ENCODE results near the gene MRPL46. TPM values are rescaled to one million over a fixed set of nuclear protein-coding genes. Genes with fewer than 3 reads are reported as not detected.

MRPL46 gene
- 10 to 100 TPM; 32.0 to 40.4 TPM for total RNA-seq

GRCh38 chr15:88467073-88467934 is at the start of gene MRPL46, which contains the start of gene MRPS11:
Gene MRPL46 (minus strand): TSS chr15:88467388. CDS start chr15:88467377, 11 bp downstream.
Gene MRPS11 (plus strand): TSS chr15:88467708. CDS start chr15:88467718, 10 bp downstream.
- Mint-ChIP-seq H3K27ac (peak within 1 kb of the TSS; percentile 92 to 93), H3K4me3 (no peak within 1 kb of the TSS), H3K27me3 (no peaks in the 10 kb centered on the region), H3K9me3 (no peaks in the 10 kb centered on the region), H3K36me3 (peaks cover 33% of the 10 kb centered on the region), H3K4me1 (ENCODE audit: low read depth in 2 of 2) (peaks cover 26 to 37% of the 10 kb centered on the region in 2 donors)
- ATAC-seq (peak; percentile 91 to 95), DNase-seq (ENCODE audit: low spot score) (peak; percentile 90)

- DNase-seq (ENCODE audit: low spot score) (no peak), ATAC-seq (no peak)
- Mint-ChIP-seq H3K27ac (no peak overlapping the region), H3K4me3 (no peak overlapping the region), H3K9me3 (no peaks in the 10 kb centered on the region), H3K36me3 (peaks cover 13% of the 10 kb centered on the region), H3K4me1 (ENCODE audit: low read depth in 2 of 2) (no peaks in the 10 kb centered on the region), H3K27me3 (no peaks in the 10 kb centered on the region)
Observed at GRCh38 chr15:88513195-88513594, 46.0 kb upstream of the MRPL46 start.

- H3K27me3 Mint-ChIP-seq: no peaks in the 10 kb centered on the region
- H3K36me3 Mint-ChIP-seq: peaks cover 13% of the 10 kb centered on the region
- ATAC-seq: no peak
- H3K27ac Mint-ChIP-seq: no peak overlapping the region
- H3K9me3 Mint-ChIP-seq: no peaks in the 10 kb centered on the region
- no peak for DNase-seq (ENCODE audit: low spot score)
- H3K4me1 Mint-ChIP-seq (ENCODE audit: low read depth in 2 of 2): no peaks in the 10 kb centered on the region
- no peak overlapping the region for H3K4me3 Mint-ChIP-seq
Observed at GRCh38 chr15:88512601-88513000, 45.4 kb upstream of the MRPL46 start.

- H3K4me1 Mint-ChIP-seq (ENCODE audit: low read depth in 2 of 2): no peaks in the 10 kb centered on the region
- peaks cover 13% of the 10 kb centered on the region for H3K36me3 Mint-ChIP-seq
- H3K4me3 Mint-ChIP-seq: no peak overlapping the region
- no peaks in the 10 kb centered on the region for H3K27me3 Mint-ChIP-seq
- ATAC-seq (no peak), DNase-seq (ENCODE audit: low spot score) (no peak)
- H3K9me3 Mint-ChIP-seq: no peaks in the 10 kb centered on the region
- H3K27ac Mint-ChIP-seq: no peak overlapping the region
Observed at GRCh38 chr15:88512078-88512477, 44.9 kb upstream of the MRPL46 start.

DNA sequence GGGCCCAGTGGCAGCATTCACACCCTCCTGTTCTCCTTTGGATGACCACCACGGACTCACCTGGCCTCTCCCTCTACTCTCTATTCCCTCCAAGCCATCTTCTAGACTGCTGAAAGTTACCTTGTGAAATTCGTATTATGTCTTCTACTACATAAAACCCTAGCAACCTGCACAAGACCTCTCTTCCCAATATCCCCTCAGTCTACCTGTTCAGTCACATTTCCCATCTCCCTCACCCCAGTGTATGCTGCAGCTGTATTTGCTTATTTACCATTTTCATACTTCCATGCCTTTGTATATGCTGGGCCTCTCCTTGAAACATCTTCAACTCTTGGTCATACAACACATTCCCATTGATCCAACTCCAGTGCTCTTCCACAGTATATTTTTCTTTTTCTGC is 44.0 kb upstream of the MRPL46 start:
- no peak for DNase-seq (ENCODE audit: low spot score)
- Mint-ChIP-seq H3K9me3 (no peaks in the 10 kb centered on the region), H3K27me3 (no peaks in the 10 kb centered on the region), H3K4me3 (no peak overlapping the region), H3K4me1 (ENCODE audit: low read depth in 2 of 2) (no peaks in the 10 kb centered on the region), H3K36me3 (peaks cover 13% of the 10 kb centered on the region), H3K27ac (no peak overlapping the region)
- ATAC-seq: no peak

DNA sequence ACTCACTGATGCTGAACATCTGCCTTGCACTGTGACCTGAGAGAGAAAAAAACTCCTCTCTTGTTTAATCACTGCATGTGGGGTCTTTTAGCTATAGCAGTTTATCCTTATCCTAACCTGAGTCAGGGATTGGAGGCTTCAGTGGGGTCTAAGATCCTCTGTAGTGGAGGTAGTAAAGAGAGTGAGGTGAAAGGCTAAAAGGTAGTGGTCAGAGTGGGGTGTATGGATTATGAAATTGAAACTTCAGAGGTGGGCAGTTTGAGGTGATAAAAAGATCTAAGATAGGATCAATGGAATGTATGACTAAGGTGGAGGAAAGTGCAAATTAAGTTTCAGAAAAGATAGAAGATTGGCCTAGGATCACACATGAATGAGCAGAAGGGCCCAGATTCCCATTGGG is 42.8 kb upstream of the MRPL46 start:
- no peaks in the 10 kb centered on the region for H3K27me3 Mint-ChIP-seq
- H3K9me3 Mint-ChIP-seq: no peaks in the 10 kb centered on the region
- H3K27ac Mint-ChIP-seq: no peak overlapping the region
- no peak overlapping the region for H3K4me3 Mint-ChIP-seq
- peaks cover 13% of the 10 kb centered on the region for H3K36me3 Mint-ChIP-seq
- ATAC-seq: no peak
- no peaks in the 10 kb centered on the region for H3K4me1 Mint-ChIP-seq (ENCODE audit: low read depth in 2 of 2)
- no peak for DNase-seq (ENCODE audit: low spot score)

GRCh38 chr15:88509321-88509720 is 42.1 kb upstream of the MRPL46 start:
- H3K27me3 Mint-ChIP-seq: no peaks in the 10 kb centered on the region
- no peak for DNase-seq (ENCODE audit: low spot score)
- H3K4me3 Mint-ChIP-seq: no peak overlapping the region
- H3K4me1 Mint-ChIP-seq (ENCODE audit: low read depth in 2 of 2): no peaks in the 10 kb centered on the region
- no peaks in the 10 kb centered on the region for H3K9me3 Mint-ChIP-seq
- no peak overlapping the region for H3K27ac Mint-ChIP-seq
- no peak for ATAC-seq
- peaks cover 13% of the 10 kb centered on the region for H3K36me3 Mint-ChIP-seq

GRCh38 chr15:88506628-88507027 is 39.4 kb upstream of the MRPL46 start:
- Mint-ChIP-seq H3K9me3 (no peaks in the 10 kb centered on the region), H3K36me3 (peaks cover 11% of the 10 kb centered on the region), H3K4me3 (no peak overlapping the region), H3K27me3 (no peaks in the 10 kb centered on the region), H3K4me1 (ENCODE audit: low read depth in 2 of 2) (no peaks in the 10 kb centered on the region), H3K27ac (no peak overlapping the region)
- ATAC-seq: no peak
- DNase-seq (ENCODE audit: low spot score): no peak

DNA sequence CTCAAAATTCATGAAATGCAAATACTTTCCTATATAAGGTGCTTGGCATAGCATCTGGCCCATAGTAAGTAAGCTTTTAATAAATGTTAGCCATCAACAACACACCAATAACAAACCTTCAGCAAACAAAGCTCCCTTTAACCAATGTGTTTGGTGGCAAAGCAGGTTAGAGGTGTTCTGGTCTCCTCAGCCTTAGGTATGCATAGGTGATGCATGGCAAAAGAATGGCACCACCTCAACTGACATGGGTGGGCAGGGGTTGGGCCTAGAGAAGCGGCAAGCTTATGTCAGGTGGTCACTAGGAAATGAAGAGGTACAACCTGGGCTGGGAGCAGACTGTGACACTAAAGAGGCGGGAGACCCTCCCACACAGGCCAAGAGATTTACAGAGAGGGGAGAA is 38.5 kb upstream of the MRPL46 start:
- Mint-ChIP-seq H3K27me3 (no peaks in the 10 kb centered on the region), H3K4me3 (no peak overlapping the region), H3K36me3 (peaks cover 4% of the 10 kb centered on the region), H3K4me1 (ENCODE audit: low read depth in 2 of 2) (no peaks in the 10 kb centered on the region), H3K27ac (no peak overlapping the region), H3K9me3 (no peaks in the 10 kb centered on the region)
- DNase-seq (ENCODE audit: low spot score): no peak
- ATAC-seq: no peak

DNA sequence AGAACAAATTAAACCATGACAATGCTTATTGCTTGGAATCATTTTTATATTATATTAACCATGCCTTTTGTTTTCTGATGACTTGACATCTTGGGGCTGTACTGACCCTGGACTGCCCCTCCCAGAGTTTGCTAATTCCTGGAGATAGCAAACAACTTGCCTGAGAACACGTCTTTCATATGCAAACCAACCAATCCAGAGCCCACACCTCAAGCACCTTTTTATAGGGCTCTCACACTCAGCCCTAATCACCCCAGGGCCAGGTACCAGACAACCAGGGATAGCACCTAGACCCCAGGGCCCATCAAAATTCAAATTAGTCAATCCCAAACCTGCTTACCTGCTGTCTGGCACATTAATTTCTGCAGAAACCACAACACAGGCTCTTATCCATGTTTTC is 37.3 kb upstream of the MRPL46 start:
- H3K4me1 Mint-ChIP-seq (ENCODE audit: low read depth in 2 of 2): no peaks in the 10 kb centered on the region
- H3K27ac Mint-ChIP-seq: no peak overlapping the region
- no peak overlapping the region for H3K4me3 Mint-ChIP-seq
- no peaks in the 10 kb centered on the region for H3K9me3 Mint-ChIP-seq
- no peaks in the 10 kb centered on the region for H3K27me3 Mint-ChIP-seq
- H3K36me3 Mint-ChIP-seq: peaks cover 4% of the 10 kb centered on the region
- no peak for DNase-seq (ENCODE audit: low spot score)
- no peak for ATAC-seq

DNA sequence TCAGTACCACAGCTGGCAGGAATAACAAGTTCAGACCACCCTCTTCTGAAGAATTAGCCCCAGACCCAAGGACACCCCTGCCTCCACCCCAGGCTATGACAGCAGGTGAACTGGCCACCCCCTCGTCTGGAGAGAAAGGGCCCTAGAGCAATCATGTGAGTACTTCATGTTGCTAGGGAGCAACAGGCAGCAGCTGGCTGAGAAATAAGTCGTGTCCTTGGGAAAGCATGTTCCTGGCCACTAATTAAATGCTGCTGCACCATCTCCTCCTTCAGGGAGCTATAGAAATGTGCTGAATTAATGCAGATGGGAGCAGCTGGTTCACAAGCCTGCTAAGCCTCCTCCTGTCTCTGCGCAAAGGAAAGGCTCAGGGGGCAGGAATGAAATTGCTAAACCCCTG is 31.8 kb upstream of the MRPL46 start:
- Mint-ChIP-seq H3K27me3 (no peaks in the 10 kb centered on the region), H3K9me3 (no peaks in the 10 kb centered on the region)

GRCh38 chr15:88497109-88497765 is 30.0 kb upstream of the MRPL46 start:
- ATAC-seq (peak in 1 of 2 donors; percentile 24), DNase-seq (ENCODE audit: low spot score) (no peak)
- Mint-ChIP-seq H3K27ac (no peak overlapping the region), H3K4me3 (no peak overlapping the region), H3K27me3 (no peaks in the 10 kb centered on the region), H3K9me3 (no peaks in the 10 kb centered on the region), H3K36me3 (no peaks in the 10 kb centered on the region), H3K4me1 (ENCODE audit: low read depth in 2 of 2) (no peaks in the 10 kb centered on the region)

More for the DNA sequence above, 31.8 kb upstream of the MRPL46 start:
- Mint-ChIP-seq H3K4me3 (no peak overlapping the region), H3K27ac (no peak overlapping the region), H3K4me1 (ENCODE audit: low read depth in 2 of 2) (no peaks in the 10 kb centered on the region), H3K36me3 (no peaks in the 10 kb centered on the region)
- DNase-seq (ENCODE audit: low spot score): no peak
- ATAC-seq: peak in 1 of 2 donors; percentile 15

- H3K27ac Mint-ChIP-seq: no peak overlapping the region
- DNase-seq (ENCODE audit: low spot score) (no peak), ATAC-seq (no peak)
- no peak overlapping the region for H3K4me3 Mint-ChIP-seq
- H3K36me3 Mint-ChIP-seq: no peaks in the 10 kb centered on the region
- no peaks in the 10 kb centered on the region for H3K9me3 Mint-ChIP-seq
- H3K27me3 Mint-ChIP-seq: no peaks in the 10 kb centered on the region
- H3K4me1 Mint-ChIP-seq (ENCODE audit: low read depth in 2 of 2): no peaks in the 10 kb centered on the region
Observed at GRCh38 chr15:88493844-88494243, 26.7 kb upstream of the MRPL46 start.

- Mint-ChIP-seq H3K9me3 (no peaks in the 10 kb centered on the region), H3K27me3 (no peaks in the 10 kb centered on the region), H3K36me3 (no peaks in the 10 kb centered on the region), H3K4me3 (no peak overlapping the region), H3K4me1 (ENCODE audit: low read depth in 2 of 2) (peaks cover 0 to 4% of the 10 kb centered on the region in 2 donors), H3K27ac (no peak overlapping the region)
- ATAC-seq: no peak
- no peak for DNase-seq (ENCODE audit: low spot score)
Observed at GRCh38 chr15:88491158-88491557, 24.0 kb upstream of the MRPL46 start.

Measured in natural killer cell treated with Interleukin-12 subunit alpha and Interleukin-12 subunit beta and Interleukin-15 and Interleukin-18, amount 100 ng/mL, for 72 hours (primary cell).